Spinal cord (tissue), 10 donors: ENCODE data around the gene GBE1. TPM values are rescaled to one million over a fixed set of nuclear protein-coding genes. Genes with fewer than 3 reads are reported as not detected.
"Not testable (repeated sequence)": the region's sequence is repeated elsewhere in the genome, so short reads cannot be mapped to it uniquely, and the experiment has no call there.

Experiments
- DNase-seq, 6 donors: peaks; one replicate each; pipeline versions ENCODE4 v3.0.0 to v3.0.0-alpha.2; 2013 to 2015; ENCODE audit warnings: low spot score in 6 of 6, low read depth in 4 of 6
- H3K27ac ChIP-seq: one replicate; pipeline ENCODE4 v1.5.1; 2013; ENCODE audit warnings: low read depth, low read length, control low read depth
- H3K27me3 ChIP-seq: one replicate; pipeline ENCODE4 v1.6.1; 2013; ENCODE audit warnings: low read length; ENCODE audit not compliant: control insufficient read depth, insufficient read depth
- H3K36me3 ChIP-seq: one replicate; pipeline ENCODE4 v1.6.1; 2013; ENCODE audit warnings: low read length; ENCODE audit not compliant: control insufficient read depth, insufficient read depth
- H3K4me1 ChIP-seq: one replicate; pipeline ENCODE4 v1.6.1; 2013; ENCODE audit warnings: low read length; ENCODE audit not compliant: control insufficient read depth, insufficient read depth
- H3K4me3 ChIP-seq: one replicate; pipeline ENCODE4 v1.5.1; 2013; ENCODE audit warnings: low read depth, low read length, control low read depth
- H3K9me3 ChIP-seq: one replicate; pipeline ENCODE4 v1.6.1; 2013; ENCODE audit warnings: low read length; ENCODE audit not compliant: control insufficient read depth, insufficient read depth
- WGBS: methylation state at CpG from one replicate; pipeline ENCODE4 v1.1.5; 2013; ENCODE audit warnings: missing lambda C conversion rate; ENCODE audit not compliant: insufficient coverage; 5-methylcytosine and 5-hydroxymethylcytosine counted together
- polyA plus RNA-seq, 2 donors: library from polyadenylated mRNA; unstranded; fragments of 120-200 nt; gene quantifications; one replicate each; pipeline ENCODE4 v1.2.1, GENCODE V29; 2013; ENCODE audit not compliant: insufficient read length in 2 of 2
- total RNA-seq, 2 donors: library from RNA; depleted of rRNA in 1 of 2; stranded (reverse); fragments of 120-200 nt in 1 of 2; fragments of >200 nt in 1 of 2; gene quantifications; one replicate each; pipeline versions ENCODE4 v1.2.3 to v1.2.4, GENCODE V29; 2013 to 2014
- donor health status: healthy.

The GBE1 gene
- total and polyA plus RNA-seq, 4 donors = 14.0 to 29.7 (median 19.1) TPM

DNA sequence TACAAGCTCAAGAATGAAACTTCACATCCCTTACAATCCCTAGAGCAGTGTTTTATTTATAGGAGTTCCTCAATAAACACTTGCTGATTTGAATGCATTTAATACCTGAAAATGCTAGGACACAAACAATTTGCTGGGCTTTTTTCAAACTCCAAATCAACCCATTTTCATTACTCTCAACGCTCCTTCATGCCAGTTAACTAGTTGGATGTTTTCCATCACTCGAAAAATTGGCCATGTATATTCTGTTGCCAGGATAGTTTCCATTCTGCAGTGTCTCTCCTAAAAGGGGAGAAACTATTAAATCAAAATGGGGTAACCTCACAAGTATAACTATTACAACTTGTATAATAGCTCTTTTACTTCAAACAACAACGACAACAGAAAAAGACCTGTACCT, 1.2 kb downstream of the GBE1 start:
- peak in 1 of 6 donors; percentile 10 for DNase-seq
- H3K36me3 ChIP-seq = no peaks in the 10 kb centered on the region
- no peak overlapping the region for H3K27ac ChIP-seq
- H3K4me3 ChIP-seq = no peak overlapping the region
- WGBS = no CpG with 5 or more reads among the region's 3 CpGs
- H3K4me1 ChIP-seq = peaks cover 3% of the 10 kb centered on the region
- H3K27me3 ChIP-seq = no peaks in the 10 kb centered on the region
- peaks cover 1% of the 10 kb centered on the region for H3K9me3 ChIP-seq

DNA sequence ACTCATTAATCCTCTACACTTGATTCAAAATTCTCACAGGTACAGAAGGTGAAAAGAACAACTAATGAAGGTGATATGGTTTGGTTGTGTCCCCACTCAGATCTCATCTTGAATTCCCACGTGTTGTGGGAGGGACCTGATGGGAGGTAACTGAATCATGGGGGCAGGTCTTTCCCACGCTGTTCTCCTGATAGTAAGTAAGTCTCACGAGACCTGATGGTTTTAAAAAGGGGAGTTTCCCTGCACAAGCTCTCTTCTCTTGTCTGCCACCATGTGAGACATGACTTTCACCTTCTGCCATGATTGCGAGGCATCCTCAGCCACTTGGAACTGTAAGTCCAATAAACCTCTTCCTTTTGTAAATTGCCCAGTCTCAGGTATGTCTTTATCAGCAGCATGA, 2.7 kb downstream of the GBE1 start:
- not testable (repeated sequence) for H3K27ac ChIP-seq, H3K36me3 ChIP-seq, H3K9me3 ChIP-seq, H3K4me1 ChIP-seq, H3K4me3 ChIP-seq, H3K27me3 ChIP-seq, DNase-seq
- WGBS = 93% methylated on average over 3 of the region's 4 CpGs

DNA sequence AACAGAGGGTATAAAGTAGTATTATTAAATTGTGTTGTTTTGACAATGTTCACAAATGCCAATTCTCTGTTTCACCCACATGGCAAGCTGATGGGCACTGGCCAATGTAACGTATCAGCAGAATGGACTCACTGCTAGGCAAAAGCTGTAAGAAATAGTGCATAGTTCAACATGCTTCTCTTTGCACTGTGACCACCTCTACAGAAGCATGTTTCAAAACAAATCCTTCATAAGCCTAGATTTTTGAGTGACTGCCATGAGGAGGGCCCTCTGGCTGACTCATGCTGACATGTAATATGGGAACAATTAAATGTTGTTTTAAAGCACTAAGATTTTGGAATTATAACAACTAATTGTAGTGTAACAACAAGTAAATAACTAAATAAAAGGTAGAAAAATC, 3.2 kb downstream of the GBE1 start:
- Histone ChIP-seq H3K4me1 (peaks cover 3% of the 10 kb centered on the region), H3K27ac (no peak overlapping the region), H3K27me3 (no peaks in the 10 kb centered on the region), H3K4me3 (no peak overlapping the region), H3K36me3 (no peaks in the 10 kb centered on the region), H3K9me3 (peaks cover 4% of the 10 kb centered on the region)
- WGBS = no CpG with 5 or more reads among the region's 1 CpG
- no peak for DNase-seq

DNA sequence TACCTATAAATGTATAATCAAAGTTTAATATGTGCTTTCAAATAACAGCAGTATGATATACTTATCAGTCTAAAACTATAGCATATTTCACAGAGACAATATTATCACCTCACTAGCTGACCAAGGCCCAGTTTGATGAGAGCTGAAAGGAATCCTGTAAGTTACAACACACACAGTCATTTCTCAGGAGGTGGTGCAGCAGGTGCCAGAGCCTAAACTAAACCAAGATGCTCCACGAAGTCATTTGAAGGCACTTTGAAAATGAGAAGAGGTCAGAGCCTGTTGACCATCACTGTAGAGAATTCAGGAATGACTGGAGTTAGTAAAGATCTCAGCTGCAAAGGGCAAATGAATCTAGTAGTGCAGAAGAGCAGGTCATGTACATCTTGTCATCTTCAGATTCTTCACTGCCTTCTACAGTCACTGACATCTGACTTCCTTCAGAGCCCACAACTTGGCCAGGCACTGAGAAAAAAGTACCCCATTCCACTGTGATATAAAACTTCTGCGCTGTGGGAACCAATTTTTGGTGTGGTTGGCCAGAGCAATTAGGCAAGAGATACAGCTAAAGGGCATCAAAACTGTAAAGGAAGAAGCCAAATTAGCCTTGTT, 7.9 kb downstream of the GBE1 start:
- no peak for DNase-seq
- Histone ChIP-seq H3K27me3 (no peaks in the 10 kb centered on the region), H3K36me3 (no peaks in the 10 kb centered on the region), H3K27ac (no peak overlapping the region), H3K9me3 (peaks cover 4% of the 10 kb centered on the region), H3K4me3 (no peak overlapping the region), H3K4me1 (no peaks in the 10 kb centered on the region)
- no CpG with 5 or more reads among the region's 2 CpGs for WGBS

DNA sequence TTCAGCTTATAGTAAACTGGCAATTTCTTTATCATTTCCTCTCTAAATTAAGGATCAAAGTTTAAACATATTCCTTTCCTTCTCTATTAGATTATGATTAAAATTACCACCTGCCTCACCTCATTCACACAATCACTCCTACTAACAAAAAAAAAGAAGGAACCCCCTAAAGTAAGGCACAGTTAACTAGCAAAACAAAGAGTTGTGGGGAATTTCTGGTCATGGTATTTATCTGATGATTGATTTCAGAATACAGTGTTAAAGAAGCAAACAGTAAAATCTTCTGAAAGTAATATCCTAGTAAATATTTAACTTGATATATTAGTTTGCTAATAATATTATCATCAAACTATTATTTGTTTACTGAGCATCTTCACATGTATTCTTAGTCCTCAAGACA, 8.8 kb downstream of the GBE1 start:
- no peak overlapping the region for H3K27ac ChIP-seq
- H3K9me3 ChIP-seq = peaks cover 4% of the 10 kb centered on the region
- no peak overlapping the region for H3K4me3 ChIP-seq
- no peaks in the 10 kb centered on the region for H3K4me1 ChIP-seq
- no peak for DNase-seq
- H3K27me3 ChIP-seq = no peaks in the 10 kb centered on the region
- H3K36me3 ChIP-seq = no peaks in the 10 kb centered on the region

DNA sequence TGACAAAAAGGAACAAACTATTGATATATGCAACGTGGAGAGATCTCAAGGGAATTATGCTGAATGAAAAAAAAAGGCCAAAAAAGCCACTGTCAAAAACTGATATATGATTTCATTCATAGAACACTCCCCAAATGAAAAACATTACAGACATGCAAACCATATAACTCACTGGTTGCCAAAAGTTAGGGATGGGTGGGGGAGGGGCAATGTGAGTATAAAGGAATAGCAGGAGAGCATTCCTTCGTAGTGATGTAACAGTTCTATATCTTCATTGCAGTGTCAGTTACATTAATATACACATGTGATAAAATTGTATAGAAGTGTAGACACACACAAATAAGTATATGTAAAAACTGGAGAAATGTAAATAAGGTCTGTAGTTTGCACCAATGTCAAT, 12.2 kb downstream of the GBE1 start:
- DNase-seq = no peak
- no peak overlapping the region for H3K27ac ChIP-seq
- no peaks in the 10 kb centered on the region for H3K4me1 ChIP-seq
- H3K9me3 ChIP-seq = peaks cover 2% of the 10 kb centered on the region
- WGBS = no CpG with 5 or more reads among the region's 2 CpGs
- no peak overlapping the region for H3K4me3 ChIP-seq
- H3K36me3 ChIP-seq = no peaks in the 10 kb centered on the region
- H3K27me3 ChIP-seq = no peaks in the 10 kb centered on the region

DNA sequence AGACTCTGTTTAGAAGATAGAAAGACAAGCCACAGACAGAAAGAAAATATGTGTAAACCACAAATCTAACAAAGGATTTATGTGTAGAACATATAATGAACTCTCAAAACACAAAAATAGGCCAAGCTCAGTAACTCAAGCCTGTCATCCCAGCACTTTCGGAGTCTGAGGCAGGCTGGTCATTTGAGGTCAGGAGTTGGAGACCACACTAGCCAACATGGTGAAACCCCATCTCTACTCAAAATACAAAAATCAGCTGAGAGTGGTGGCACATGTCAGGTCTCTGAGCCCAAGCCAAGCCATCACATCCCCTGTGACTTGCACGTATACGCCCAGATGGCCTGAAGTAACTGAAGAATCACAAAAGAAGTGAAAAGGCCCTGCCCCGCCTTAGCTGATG, 14.2 kb downstream of the GBE1 start:
- not testable (repeated sequence) for H3K36me3 ChIP-seq, H3K4me3 ChIP-seq, H3K9me3 ChIP-seq, H3K27me3 ChIP-seq, H3K4me1 ChIP-seq, DNase-seq, H3K27ac ChIP-seq
- WGBS = 67% methylated on average over 1 of the region's 4 CpGs

DNA sequence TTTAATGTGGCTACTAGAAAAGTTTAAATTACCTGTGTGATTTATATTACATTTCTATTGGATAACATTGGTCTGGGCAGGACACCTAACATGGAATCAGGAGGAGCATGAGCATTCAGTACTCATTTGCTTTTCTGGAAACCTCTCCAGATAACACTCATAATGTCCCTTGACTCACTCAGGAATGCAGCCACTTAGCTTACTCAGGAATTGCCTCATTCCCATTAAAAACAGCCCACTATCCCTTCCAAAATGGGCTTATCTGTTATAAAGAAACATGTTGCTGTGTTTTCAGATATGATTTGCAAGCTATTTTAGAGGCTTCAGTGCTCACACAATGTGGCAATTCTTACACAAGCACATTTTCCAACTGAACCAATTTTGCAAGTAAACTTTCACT, 17.1 kb downstream of the GBE1 start:
- H3K4me3 ChIP-seq = no peak overlapping the region
- H3K27ac ChIP-seq = no peak overlapping the region
- H3K27me3 ChIP-seq = no peaks in the 10 kb centered on the region
- H3K9me3 ChIP-seq = no peaks in the 10 kb centered on the region
- no peaks in the 10 kb centered on the region for H3K4me1 ChIP-seq
- DNase-seq = no peak
- no peaks in the 10 kb centered on the region for H3K36me3 ChIP-seq

DNA sequence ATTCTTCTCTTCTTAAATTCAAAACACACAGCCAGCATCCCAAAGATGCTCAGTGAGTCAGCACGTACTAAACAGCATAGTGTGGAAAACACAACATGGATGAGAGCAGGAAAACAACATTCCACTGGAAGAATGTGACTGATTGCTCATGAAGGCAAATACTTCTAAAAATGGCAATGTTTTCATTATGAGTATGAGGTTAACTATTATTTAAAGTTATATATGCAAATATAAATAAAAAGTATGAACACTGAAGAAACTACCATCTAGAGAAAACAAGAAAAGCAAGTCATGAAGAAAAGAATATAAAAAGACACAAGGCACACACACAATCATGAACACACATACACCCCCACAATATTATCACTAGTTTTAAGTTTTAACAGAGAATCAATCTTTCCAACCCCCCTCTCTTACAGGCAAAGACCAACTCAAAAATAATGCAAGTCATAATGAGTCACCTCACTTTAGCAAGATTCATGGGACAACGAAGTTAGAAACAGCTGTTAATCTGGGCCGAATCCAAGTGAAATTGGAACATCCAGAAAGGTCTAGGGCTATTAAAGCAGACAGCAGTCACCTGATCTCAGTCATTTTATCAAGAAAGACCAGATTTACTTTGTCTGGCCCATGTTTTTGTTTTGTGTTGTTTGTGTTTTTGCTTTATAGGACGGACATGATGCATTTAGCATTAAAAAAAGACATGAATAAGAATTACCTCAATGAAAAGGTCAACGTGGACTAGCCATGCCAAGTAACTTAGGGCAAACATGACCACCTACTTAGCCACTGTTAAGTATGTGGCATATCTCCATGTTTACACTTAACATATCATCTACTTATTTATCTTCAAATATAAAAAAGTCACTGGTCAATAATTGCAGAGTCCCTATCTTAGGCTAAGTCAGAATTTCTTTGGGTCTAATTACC, 18.1 kb downstream of the GBE1 start:
- Histone ChIP-seq H3K36me3 (no peaks in the 10 kb centered on the region), H3K27me3 (no peaks in the 10 kb centered on the region), H3K27ac (no peak overlapping the region), H3K4me1 (no peaks in the 10 kb centered on the region), H3K9me3 (no peaks in the 10 kb centered on the region), H3K4me3 (no peak overlapping the region)
- DNase-seq = no peak
- no CpG with 5 or more reads among the region's 5 CpGs for WGBS

DNA sequence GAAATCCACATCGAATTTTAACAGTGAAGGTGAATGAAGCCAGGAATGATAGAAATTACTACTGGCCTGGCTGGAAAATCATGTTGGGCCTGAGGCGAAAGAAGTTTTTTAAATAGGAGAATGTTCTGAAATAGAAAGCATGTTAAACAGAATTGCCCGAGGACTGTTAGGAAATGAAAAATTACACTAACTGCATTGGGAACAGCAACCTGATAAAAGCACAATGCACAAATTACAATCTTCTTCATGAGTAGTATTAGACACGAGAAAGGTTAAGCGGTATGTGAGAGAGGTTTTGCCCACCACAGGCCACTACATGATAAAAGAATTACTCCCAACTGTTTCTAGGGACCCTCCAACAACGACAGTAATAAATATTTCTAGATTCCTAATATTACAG, 18.9 kb downstream of the GBE1 start:
- DNase-seq = no peak
- no peaks in the 10 kb centered on the region for H3K36me3 ChIP-seq
- no peak overlapping the region for H3K4me3 ChIP-seq
- no peaks in the 10 kb centered on the region for H3K4me1 ChIP-seq
- H3K27ac ChIP-seq = no peak overlapping the region
- WGBS = no CpG with 5 or more reads among the region's 6 CpGs
- no peaks in the 10 kb centered on the region for H3K27me3 ChIP-seq
- H3K9me3 ChIP-seq = no peaks in the 10 kb centered on the region
